NCI-H146 treated with DMSO at 0.1 percent for 48 hours (cell line): ENCODE measurements around the gene TMEM126A.

ENCODE experiments used
- DNase-seq: peaks from one replicate; lab custom pipeline; 2025; ENCODE audit not compliant: unreplicated experiment; lab: John Stamatoyannopoulos, UW

The TMEM126A gene

GRCh38 chr11:85694385-85694980 lies 46.7 kb downstream of the TMEM126A start:
- no peak for DNase-seq

GRCh38 chr11:85695546-85695945 lies 47.8 kb downstream of the TMEM126A start:
- DNase-seq: no peak

GRCh38 chr11:85697747-85698146 lies 50.0 kb downstream of the TMEM126A start:
- no peak for DNase-seq

- DNase-seq: no peak
Observed at GRCh38 chr11:85698195-85698594, 50.4 kb downstream of the TMEM126A start.

- no peak for DNase-seq
Observed at GRCh38 chr11:85699957-85700741, 52.4 kb downstream of the TMEM126A start.

- no peak for DNase-seq
Observed at GRCh38 chr11:85704967-85705366, 57.2 kb downstream of the TMEM126A start.

- DNase-seq: no peak
Observed at GRCh38 chr11:85705800-85706199, 58.0 kb downstream of the TMEM126A start.
